HCT116 (cell line): ENCODE results near the gene CAPN2. TPM values are rescaled to one million over a fixed set of nuclear protein-coding genes. Genes with fewer than 3 reads are reported as not detected.

Source experiments
- ATAC-seq: fragments of 200-7000 bp; cut with Tn5 transposase; 2 replicates; pipeline ENCODE4 v1.9.1; 2020; ENCODE audit warnings: mild to moderate bottlenecking, moderate library complexity
- BruUV-seq: library from RNA; stranded (reverse); fragments of 400-500 nt; replicated peaks from 2 replicates; lab custom pipeline; 2021; lab: Mats Ljungman, UMichigan
- CTCF ChIA-PET: fragments of 300-600 bp; sonication (Branson Sonifier 250); formaldehyde crosslinking; loops from one replicate; lab custom pipeline; 2021; ENCODE audit warnings: antibody characterized with exemption; lab: Charles Lee
- POLR2A ChIA-PET: fragments of 300-600, 350-600 bp; sonication (Branson Sonifier 250); formaldehyde crosslinking; loops from one replicate; lab custom pipeline; 2021; ENCODE audit warnings: antibody characterized with exemption; lab: Charles Lee
- RAD21 ChIA-PET, 2 experiments: fragments of 300-600 bp; sonication (Branson Sonifier 250); formaldehyde crosslinking; loops; one replicate each; lab custom pipeline; 2023; ENCODE audit warnings: low total read pairs in 2 of 2; ENCODE audit not compliant: uncharacterized antibody in 2 of 2, unreplicated experiment in 2 of 2, low non-redundant PET in 1 of 2; lab: Charles Lee
- DNase-seq: peaks from one replicate; pipeline ENCODE4 v3.0.0-alpha.2; 2010; ENCODE audit warnings: low read depth, low spot score
- H2AFZ ChIP-seq: fragments of 200-600 bp; shearing (Covaris generic), sonication (generic); 2 replicates; pipeline ENCODE4 v1.6.1; 2017; ENCODE audit warnings: low read depth, mixed run types, mixed read lengths, antibody characterized with exemption, low read length; ENCODE audit not compliant: poor library complexity, severe bottlenecking
- H3K27ac ChIP-seq: 2 replicates; pipeline ENCODE4 v1.5.1; 2012; ENCODE audit warnings: low read depth, low read length
- H3K27me3 ChIP-seq: fragments of 200-600 bp; sonication (generic); 2 replicates; pipeline ENCODE4 v1.6.1; 2016; ENCODE audit warnings: mixed run types, low read length, mixed read lengths; ENCODE audit not compliant: insufficient read depth
- H3K36me3 ChIP-seq, 2 experiments: fragments of 200-500 bp in 1 of 2; fragments of 200-600 bp in 1 of 2; sonication (Bioruptor generic) in 1 of 2; sonication (generic) in 1 of 2; 2 replicates each; pipeline versions ENCODE4 v1.5.1 to v1.6.1; 2014 to 2016; ENCODE audit warnings: low read length in 2 of 2, inconsistent platforms in 1 of 2, mixed read lengths in 1 of 2, mixed run types in 1 of 2; ENCODE audit not compliant: insufficient read depth in 2 of 2, control insufficient read depth in 1 of 2
- H3K4me1 ChIP-seq, 2 experiments: fragments of 200-600 bp in 1 of 2; sonication (generic) in 1 of 2; 2 replicates each; pipeline versions ENCODE4 v1.5.1 to v1.6.1; 2012 to 2017; ENCODE audit warnings: low read length in 2 of 2, inconsistent platforms in 1 of 2, mild to moderate bottlenecking in 1 of 2, mixed read lengths in 1 of 2, mixed run types in 1 of 2, moderate library complexity in 1 of 2; ENCODE audit not compliant: insufficient read depth in 2 of 2, control insufficient read depth in 1 of 2
- H3K4me2 ChIP-seq: fragments of 200-600 bp; sonication (generic); 2 replicates; pipeline ENCODE4 v1.6.1; 2017; ENCODE audit warnings: mixed run types, low read length, mixed read lengths
- H3K4me3 ChIP-seq, 2 experiments: fragments of 200-600 bp in 1 of 2; sonication (generic) in 1 of 2; replicated peaks in 1 of 2; 2 replicates each; pipeline ENCODE4 v1.5.1; 2011 to 2016; ENCODE audit warnings: low read length in 2 of 2, control low read depth in 1 of 2, low read depth in 1 of 2, mild to moderate bottlenecking in 1 of 2, mixed read lengths in 1 of 2, mixed run types in 1 of 2
- H3K79me2 ChIP-seq: fragments of 200-600 bp; sonication (generic); 2 replicates; pipeline ENCODE4 v1.6.1; 2017; ENCODE audit warnings: mild to moderate bottlenecking, mixed run types, low read length, moderate library complexity, mixed read lengths; ENCODE audit not compliant: insufficient read depth
- H3K9ac ChIP-seq: fragments of 200-600 bp; sonication (generic); 2 replicates; pipeline ENCODE4 v1.6.1; 2016; ENCODE audit warnings: low read length, mixed read lengths
- H3K9me2 ChIP-seq: fragments of 200-600 bp; sonication (generic), shearing (Covaris generic); 2 replicates; pipeline ENCODE4 v1.6.1; 2017; ENCODE audit warnings: mixed run types, mild to moderate bottlenecking, moderate library complexity; ENCODE audit not compliant: insufficient read depth
- H3K9me3 ChIP-seq, 2 experiments: fragments of 200-500 bp in 1 of 2; fragments of 200-600 bp in 1 of 2; sonication (Bioruptor generic) in 1 of 2; sonication (generic) in 1 of 2; 2 replicates each; pipeline ENCODE4 v1.6.1; 2014 to 2017; ENCODE audit warnings: low read length in 2 of 2, mixed read lengths in 2 of 2, inconsistent platforms in 1 of 2, low read depth in 1 of 2, mild to moderate bottlenecking in 1 of 2, mixed run types in 1 of 2, moderate library complexity in 1 of 2; ENCODE audit not compliant: control insufficient read depth in 1 of 2, insufficient read depth in 1 of 2
- H4K20me1 ChIP-seq: fragments of 200-600 bp; sonication (generic), shearing (Covaris generic); 2 replicates; pipeline ENCODE4 v1.6.1; 2017; ENCODE audit warnings: mixed run types, mild to moderate bottlenecking, moderate library complexity; ENCODE audit not compliant: insufficient read depth
- CBX3 ChIP-seq: IDR thresholded peaks from 2 replicates; pipeline ENCODE4 v1.6.1; 2012; ENCODE audit warnings: low read depth
- CEBPB ChIP-seq: IDR thresholded peaks from 2 replicates; pipeline ENCODE4 v1.6.1; 2012; ENCODE audit warnings: low read depth
- ELF1 ChIP-seq: IDR thresholded peaks from 2 replicates; pipeline ENCODE4 v1.6.1; 2012; ENCODE audit warnings: low read depth, borderline replicate concordance
- EZH2 ChIP-seq: fragments of 200-600 bp; sonication (generic); IDR thresholded peaks from 2 replicates; pipeline ENCODE4 v1.6.1; 2017; ENCODE audit warnings: antibody characterized with exemption, mixed run types
- POLR2A ChIP-seq: IDR thresholded peaks from 2 replicates; pipeline ENCODE4 v1.7.0; 2011; ENCODE audit warnings: borderline replicate concordance; ENCODE audit not compliant: insufficient read depth, insufficient read length; ENCODE audit errors: extremely low read depth
- POLR2AphosphoS5 ChIP-seq: IDR thresholded peaks from 2 replicates; pipeline ENCODE4 v1.6.1; 2011; ENCODE audit warnings: mild to moderate bottlenecking, low read depth, low read length, moderate library complexity
- RAD21 ChIP-seq: IDR thresholded peaks from 2 replicates; pipeline ENCODE4 v1.6.1; 2012; ENCODE audit warnings: low read depth, mild to moderate bottlenecking
- SIN3A ChIP-seq: IDR thresholded peaks from 2 replicates; pipeline ENCODE4 v1.6.1; 2012; ENCODE audit warnings: low read depth
- SRF ChIP-seq: IDR thresholded peaks from 2 replicates; pipeline ENCODE4 v1.6.1; 2012; ENCODE audit warnings: low read depth
- TCF7L2 ChIP-seq: IDR thresholded peaks from 2 replicates; pipeline ENCODE4 v1.7.0; 2011; ENCODE audit warnings: borderline replicate concordance, inconsistent platforms; ENCODE audit not compliant: insufficient read depth, insufficient read length; ENCODE audit errors: extremely low read depth
- YY1 ChIP-seq: IDR thresholded peaks from 2 replicates; pipeline ENCODE4 v1.6.1; 2011; ENCODE audit warnings: low read length, low read depth, moderate library complexity, mild to moderate bottlenecking; ENCODE audit not compliant: insufficient replicate concordance; ENCODE audit errors: extremely low read depth
- ZFX ChIP-seq: fragments of 450-650 bp; IDR thresholded peaks from 2 replicates; pipeline ENCODE4 v1.6.1; 2017
- intact Hi-C: fragments of 100-400 bp; cut with micrococcal nuclease; formaldehyde crosslinking; loops from 2 replicates; pipeline ENCODE4 v1.10.0; 2022
- total RNA-seq: library from RNA; stranded (reverse); gene quantifications from one replicate; pipeline ENCODE4 v1.2.1, GENCODE V29; 2021; ENCODE audit not compliant: unreplicated experiment
- TF ChIP-seq, protein P1 (sequence below): IDR thresholded peaks from 2 replicates; pipeline ENCODE4 v1.6.1; 2011; ENCODE audit warnings: mild to moderate bottlenecking, low read length, moderate library complexity; ENCODE audit not compliant: insufficient replicate concordance; ENCODE audit errors: extremely low read depth
- TF ChIP-seq, protein P2 (sequence below), 3 experiments: fragments of 200-600 bp in 1 of 3; sonication (generic) in 1 of 3; IDR thresholded peaks in 2 of 3; conservative IDR thresholded peaks in 1 of 3; 2 replicates each; pipeline ENCODE4 v1.5.1; 2012 to 2017; ENCODE audit warnings: low read depth in 2 of 3, low read length in 2 of 3, antibody characterized with exemption in 1 of 3, borderline replicate concordance in 1 of 3, control low read depth in 1 of 3, mild to moderate bottlenecking in 1 of 3, mixed read lengths in 1 of 3, mixed run types in 1 of 3, moderate library complexity in 1 of 3; ENCODE audit not compliant: insufficient read depth in 1 of 3
- TF ChIP-seq, protein P3 (sequence below): IDR thresholded peaks from 2 replicates; pipeline ENCODE4 v1.6.1; 2012
- TF ChIP-seq, protein P4 (sequence below): IDR thresholded peaks from 2 replicates; pipeline ENCODE4 v1.6.1; 2012; ENCODE audit warnings: low read depth

The CAPN2 gene
- total RNA-seq, 1 experiment from 2014 or later: 173 TPM

DNA sequence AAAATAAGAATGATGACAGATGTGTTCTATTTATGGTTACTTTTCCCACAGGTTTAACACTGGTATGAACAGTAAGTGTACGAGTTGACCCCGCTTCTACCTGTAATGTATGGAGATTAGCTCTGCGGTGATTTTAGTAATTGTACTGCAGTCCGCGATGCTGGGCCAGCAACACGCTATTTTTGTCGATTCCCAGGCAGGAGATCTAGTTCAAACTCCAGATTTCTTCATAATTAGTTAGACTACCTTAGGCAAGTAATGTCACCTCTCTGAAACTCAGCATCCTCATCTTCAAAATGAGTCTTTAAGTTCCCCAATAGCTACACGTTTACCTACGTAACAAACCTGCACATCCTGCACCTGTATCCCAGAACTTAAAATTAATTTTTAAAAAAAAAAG lies 111.9 kb downstream of the CAPN2 start:
- RAD21 ChIA-PET: no interaction called here
- POLR2A ChIA-PET: no interaction called here
- intact Hi-C loops: no loop called here
- H3K36me3 ChIP-seq: 0 out of 4 replicates have a peak, but pooled peaks cover 0 to 9% of the 10 kb centered on the region in 2 experiments
- H3K4me2 ChIP-seq: no peak overlapping the region
- H3K9me2 ChIP-seq: no peaks in the 10 kb centered on the region
- DNase-seq: no peak
- H4K20me1 ChIP-seq: no peaks in the 10 kb centered on the region
- no peak overlapping the region for H2AFZ ChIP-seq
- TF ChIP-seq ZFX (no peak), POLR2A (no peak), EZH2 (no peak), CBX3 (no peak), CEBPB (no peak), ELF1 (no peak), POLR2AphosphoS5 (no peak), SIN3A (no peak), RAD21 (no peak), SRF (no peak), TCF7L2 (no peak), YY1 (no peak)
- TF ChIP-seq, protein P1, sequence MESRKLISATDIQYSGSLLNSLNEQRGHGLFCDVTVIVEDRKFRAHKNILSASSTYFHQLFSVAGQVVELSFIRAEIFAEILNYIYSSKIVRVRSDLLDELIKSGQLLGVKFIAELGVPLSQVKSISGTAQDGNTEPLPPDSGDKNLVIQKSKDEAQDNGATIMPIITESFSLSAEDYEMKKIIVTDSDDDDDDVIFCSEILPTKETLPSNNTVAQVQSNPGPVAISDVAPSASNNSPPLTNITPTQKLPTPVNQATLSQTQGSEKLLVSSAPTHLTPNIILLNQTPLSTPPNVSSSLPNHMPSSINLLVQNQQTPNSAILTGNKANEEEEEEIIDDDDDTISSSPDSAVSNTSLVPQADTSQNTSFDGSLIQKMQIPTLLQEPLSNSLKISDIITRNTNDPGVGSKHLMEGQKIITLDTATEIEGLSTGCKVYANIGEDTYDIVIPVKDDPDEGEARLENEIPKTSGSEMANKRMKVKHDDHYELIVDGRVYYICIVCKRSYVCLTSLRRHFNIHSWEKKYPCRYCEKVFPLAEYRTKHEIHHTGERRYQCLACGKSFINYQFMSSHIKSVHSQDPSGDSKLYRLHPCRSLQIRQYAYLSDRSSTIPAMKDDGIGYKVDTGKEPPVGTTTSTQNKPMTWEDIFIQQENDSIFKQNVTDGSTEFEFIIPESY: no peak
- TF ChIP-seq, protein P2, sequence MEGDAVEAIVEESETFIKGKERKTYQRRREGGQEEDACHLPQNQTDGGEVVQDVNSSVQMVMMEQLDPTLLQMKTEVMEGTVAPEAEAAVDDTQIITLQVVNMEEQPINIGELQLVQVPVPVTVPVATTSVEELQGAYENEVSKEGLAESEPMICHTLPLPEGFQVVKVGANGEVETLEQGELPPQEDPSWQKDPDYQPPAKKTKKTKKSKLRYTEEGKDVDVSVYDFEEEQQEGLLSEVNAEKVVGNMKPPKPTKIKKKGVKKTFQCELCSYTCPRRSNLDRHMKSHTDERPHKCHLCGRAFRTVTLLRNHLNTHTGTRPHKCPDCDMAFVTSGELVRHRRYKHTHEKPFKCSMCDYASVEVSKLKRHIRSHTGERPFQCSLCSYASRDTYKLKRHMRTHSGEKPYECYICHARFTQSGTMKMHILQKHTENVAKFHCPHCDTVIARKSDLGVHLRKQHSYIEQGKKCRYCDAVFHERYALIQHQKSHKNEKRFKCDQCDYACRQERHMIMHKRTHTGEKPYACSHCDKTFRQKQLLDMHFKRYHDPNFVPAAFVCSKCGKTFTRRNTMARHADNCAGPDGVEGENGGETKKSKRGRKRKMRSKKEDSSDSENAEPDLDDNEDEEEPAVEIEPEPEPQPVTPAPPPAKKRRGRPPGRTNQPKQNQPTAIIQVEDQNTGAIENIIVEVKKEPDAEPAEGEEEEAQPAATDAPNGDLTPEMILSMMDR (IDR thresholded peaks at IDR 0.05 in 2 of 3, conservative IDR thresholded peaks at IDR 0.05 in 1 of 3; ENCODE audit: borderline replicate concordance in 1 of 3, insufficient read depth in 1 of 3, low read depth in 2 of 3, low read length in 2 of 3): no peak
- TF ChIP-seq, protein P3, sequence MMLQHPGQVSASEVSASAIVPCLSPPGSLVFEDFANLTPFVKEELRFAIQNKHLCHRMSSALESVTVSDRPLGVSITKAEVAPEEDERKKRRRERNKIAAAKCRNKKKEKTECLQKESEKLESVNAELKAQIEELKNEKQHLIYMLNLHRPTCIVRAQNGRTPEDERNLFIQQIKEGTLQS: no peak
- TF ChIP-seq, protein P4, sequence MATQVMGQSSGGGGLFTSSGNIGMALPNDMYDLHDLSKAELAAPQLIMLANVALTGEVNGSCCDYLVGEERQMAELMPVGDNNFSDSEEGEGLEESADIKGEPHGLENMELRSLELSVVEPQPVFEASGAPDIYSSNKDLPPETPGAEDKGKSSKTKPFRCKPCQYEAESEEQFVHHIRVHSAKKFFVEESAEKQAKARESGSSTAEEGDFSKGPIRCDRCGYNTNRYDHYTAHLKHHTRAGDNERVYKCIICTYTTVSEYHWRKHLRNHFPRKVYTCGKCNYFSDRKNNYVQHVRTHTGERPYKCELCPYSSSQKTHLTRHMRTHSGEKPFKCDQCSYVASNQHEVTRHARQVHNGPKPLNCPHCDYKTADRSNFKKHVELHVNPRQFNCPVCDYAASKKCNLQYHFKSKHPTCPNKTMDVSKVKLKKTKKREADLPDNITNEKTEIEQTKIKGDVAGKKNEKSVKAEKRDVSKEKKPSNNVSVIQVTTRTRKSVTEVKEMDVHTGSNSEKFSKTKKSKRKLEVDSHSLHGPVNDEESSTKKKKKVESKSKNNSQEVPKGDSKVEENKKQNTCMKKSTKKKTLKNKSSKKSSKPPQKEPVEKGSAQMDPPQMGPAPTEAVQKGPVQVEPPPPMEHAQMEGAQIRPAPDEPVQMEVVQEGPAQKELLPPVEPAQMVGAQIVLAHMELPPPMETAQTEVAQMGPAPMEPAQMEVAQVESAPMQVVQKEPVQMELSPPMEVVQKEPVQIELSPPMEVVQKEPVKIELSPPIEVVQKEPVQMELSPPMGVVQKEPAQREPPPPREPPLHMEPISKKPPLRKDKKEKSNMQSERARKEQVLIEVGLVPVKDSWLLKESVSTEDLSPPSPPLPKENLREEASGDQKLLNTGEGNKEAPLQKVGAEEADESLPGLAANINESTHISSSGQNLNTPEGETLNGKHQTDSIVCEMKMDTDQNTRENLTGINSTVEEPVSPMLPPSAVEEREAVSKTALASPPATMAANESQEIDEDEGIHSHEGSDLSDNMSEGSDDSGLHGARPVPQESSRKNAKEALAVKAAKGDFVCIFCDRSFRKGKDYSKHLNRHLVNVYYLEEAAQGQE: no peak
- 0 out of 4 replicates have a peak, but pooled peaks cover 0 to 3% of the 10 kb centered on the region in 2 experiments for H3K4me1 ChIP-seq
- H3K9ac ChIP-seq: no peak overlapping the region
- no TSS peak for BruUV-seq
- peaks cover 81% of the 10 kb centered on the region for H3K79me2 ChIP-seq
- H3K27me3 ChIP-seq: no peaks in the 10 kb centered on the region
- no peak for ATAC-seq
- no peaks in the 10 kb centered on the region for H3K9me3 ChIP-seq
- H3K27ac ChIP-seq: no peak overlapping the region
- no peak overlapping the region for H3K4me3 ChIP-seq
- CTCF ChIA-PET: no interaction called here
